SK-N-SH treated with all-trans-retinoic acid at 6 μM for 48 hours (cell line): ENCODE data around the gene IQCH.

ENCODE experiments used
- ARNTL ChIP-seq: fragments of 450-650 bp; formaldehyde crosslinking; IDR thresholded peaks from 2 replicates; pipeline ENCODE4 v1.5.0; 2020; ENCODE audit warnings: low read depth, mild to moderate bottlenecking, moderate library complexity, borderline replicate concordance
- GLIS3 ChIP-seq: fragments of 250-450 bp; sonication (Bioruptor Pico); IDR thresholded peaks from 2 replicates; pipeline ENCODE4 v1.5.0; 2020; ENCODE audit warnings: mild to moderate bottlenecking, moderate library complexity
- PPARA ChIP-seq: fragments of 250-450 bp; sonication (Bioruptor Pico); IDR thresholded peaks from 2 replicates; pipeline ENCODE4 v1.5.0; 2020; ENCODE audit warnings: mild to moderate bottlenecking, borderline replicate concordance
- RARB ChIP-seq: fragments of 250-450 bp; sonication (Bioruptor Pico); IDR thresholded peaks from 2 replicates; pipeline ENCODE4 v1.8.0; 2021; ENCODE audit warnings: mild to moderate bottlenecking, moderate library complexity
- TOX ChIP-seq: fragments of 250-450 bp; sonication (Bioruptor Pico); IDR thresholded peaks from 2 replicates; pipeline ENCODE4 v1.8.0; 2021; ENCODE audit warnings: mild to moderate bottlenecking, moderate library complexity, borderline replicate concordance
- ZFP3 ChIP-seq: fragments of 250-450 bp; sonication (Bioruptor Pico); IDR thresholded peaks from 2 replicates; pipeline ENCODE4 v1.5.0; 2020; ENCODE audit warnings: mild to moderate bottlenecking, moderate library complexity
- ZNF565 ChIP-seq: fragments of 450-650 bp; formaldehyde crosslinking; conservative IDR thresholded peaks from 2 replicates; pipeline ENCODE4 v1.5.0; 2020; ENCODE audit warnings: low read depth, mild to moderate bottlenecking, moderate library complexity
- ZNF70 ChIP-seq: fragments of 450-650 bp; formaldehyde crosslinking; IDR thresholded peaks from 2 replicates; pipeline ENCODE4 v1.5.0; 2020; ENCODE audit warnings: mild to moderate bottlenecking, moderate library complexity
- ZNF8 ChIP-seq: fragments of 450-650 bp; formaldehyde crosslinking; IDR thresholded peaks from 2 replicates; pipeline ENCODE4 v1.5.0; 2020; ENCODE audit warnings: mild to moderate bottlenecking, moderate library complexity
- TF ChIP-seq, protein P1 (sequence below): fragments of 250-450 bp; sonication (Bioruptor Pico); IDR thresholded peaks from 2 replicates; pipeline ENCODE4 v1.8.0; 2020; ENCODE audit warnings: mild to moderate bottlenecking, moderate library complexity, borderline replicate concordance
- TF ChIP-seq, protein P2 (sequence below): fragments of 250-450 bp; sonication (Bioruptor Pico); IDR thresholded peaks from 2 replicates; pipeline ENCODE4 v1.5.0; 2020; ENCODE audit warnings: mild to moderate bottlenecking, moderate library complexity

DNA sequence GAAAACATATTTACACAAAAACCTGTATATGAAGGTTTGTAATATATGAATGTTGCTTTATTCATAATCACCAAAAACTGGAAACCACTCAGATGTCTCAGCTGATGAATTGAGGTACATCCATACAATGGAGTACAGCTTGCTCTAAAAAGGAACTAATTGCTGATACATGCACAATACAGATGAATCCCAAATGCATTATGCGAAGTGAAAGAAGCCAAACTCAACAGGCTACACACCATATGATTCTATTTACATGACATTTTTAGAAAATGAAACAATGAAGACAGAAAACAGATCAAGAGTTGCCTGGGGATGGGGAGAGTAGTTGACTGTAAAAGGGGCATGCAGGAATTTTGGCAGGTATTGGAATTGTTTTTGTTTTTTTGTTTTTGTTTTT is 95.5 kb downstream of the IQCH start:
- TF ChIP-seq ZNF8 (CRISPR knock-in tag) (no peak), ZNF565 (CRISPR knock-in tag) (no peak), ZNF70 (CRISPR knock-in tag) (no peak), PPARA (CRISPR knock-in tag) (no peak), RARB (CRISPR knock-in tag) (no peak), TOX (no peak), ZFP3 (no peak), ARNTL (CRISPR knock-in tag) (no peak), GLIS3 (no peak)
- TF ChIP-seq, protein P1, sequence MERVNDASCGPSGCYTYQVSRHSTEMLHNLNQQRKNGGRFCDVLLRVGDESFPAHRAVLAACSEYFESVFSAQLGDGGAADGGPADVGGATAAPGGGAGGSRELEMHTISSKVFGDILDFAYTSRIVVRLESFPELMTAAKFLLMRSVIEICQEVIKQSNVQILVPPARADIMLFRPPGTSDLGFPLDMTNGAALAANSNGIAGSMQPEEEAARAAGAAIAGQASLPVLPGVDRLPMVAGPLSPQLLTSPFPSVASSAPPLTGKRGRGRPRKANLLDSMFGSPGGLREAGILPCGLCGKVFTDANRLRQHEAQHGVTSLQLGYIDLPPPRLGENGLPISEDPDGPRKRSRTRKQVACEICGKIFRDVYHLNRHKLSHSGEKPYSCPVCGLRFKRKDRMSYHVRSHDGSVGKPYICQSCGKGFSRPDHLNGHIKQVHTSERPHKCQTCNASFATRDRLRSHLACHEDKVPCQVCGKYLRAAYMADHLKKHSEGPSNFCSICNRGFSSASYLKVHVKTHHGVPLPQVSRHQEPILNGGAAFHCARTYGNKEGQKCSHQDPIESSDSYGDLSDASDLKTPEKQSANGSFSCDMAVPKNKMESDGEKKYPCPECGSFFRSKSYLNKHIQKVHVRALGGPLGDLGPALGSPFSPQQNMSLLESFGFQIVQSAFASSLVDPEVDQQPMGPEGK = no peak
- TF ChIP-seq, protein P2, sequence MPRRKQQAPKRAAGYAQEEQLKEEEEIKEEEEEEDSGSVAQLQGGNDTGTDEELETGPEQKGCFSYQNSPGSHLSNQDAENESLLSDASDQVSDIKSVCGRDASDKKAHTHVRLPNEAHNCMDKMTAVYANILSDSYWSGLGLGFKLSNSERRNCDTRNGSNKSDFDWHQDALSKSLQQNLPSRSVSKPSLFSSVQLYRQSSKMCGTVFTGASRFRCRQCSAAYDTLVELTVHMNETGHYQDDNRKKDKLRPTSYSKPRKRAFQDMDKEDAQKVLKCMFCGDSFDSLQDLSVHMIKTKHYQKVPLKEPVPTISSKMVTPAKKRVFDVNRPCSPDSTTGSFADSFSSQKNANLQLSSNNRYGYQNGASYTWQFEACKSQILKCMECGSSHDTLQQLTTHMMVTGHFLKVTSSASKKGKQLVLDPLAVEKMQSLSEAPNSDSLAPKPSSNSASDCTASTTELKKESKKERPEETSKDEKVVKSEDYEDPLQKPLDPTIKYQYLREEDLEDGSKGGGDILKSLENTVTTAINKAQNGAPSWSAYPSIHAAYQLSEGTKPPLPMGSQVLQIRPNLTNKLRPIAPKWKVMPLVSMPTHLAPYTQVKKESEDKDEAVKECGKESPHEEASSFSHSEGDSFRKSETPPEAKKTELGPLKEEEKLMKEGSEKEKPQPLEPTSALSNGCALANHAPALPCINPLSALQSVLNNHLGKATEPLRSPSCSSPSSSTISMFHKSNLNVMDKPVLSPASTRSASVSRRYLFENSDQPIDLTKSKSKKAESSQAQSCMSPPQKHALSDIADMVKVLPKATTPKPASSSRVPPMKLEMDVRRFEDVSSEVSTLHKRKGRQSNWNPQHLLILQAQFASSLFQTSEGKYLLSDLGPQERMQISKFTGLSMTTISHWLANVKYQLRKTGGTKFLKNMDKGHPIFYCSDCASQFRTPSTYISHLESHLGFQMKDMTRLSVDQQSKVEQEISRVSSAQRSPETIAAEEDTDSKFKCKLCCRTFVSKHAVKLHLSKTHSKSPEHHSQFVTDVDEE (CRISPR knock-in tag) = no peak
